Measurements from ENCODE around the gene TSACC. TPM values are rescaled to one million over a fixed set of nuclear protein-coding genes. Genes with fewer than 3 reads are reported as not detected.

Gene TSACC
- total and polyA plus RNA-seq, 10 of the 15 experiments (the other 5 are each of a cell fraction or from before 2014, with no cell fraction given) = 0.25 to 2.8 (median 0.92) TPM; not detected in 4

DNA sequence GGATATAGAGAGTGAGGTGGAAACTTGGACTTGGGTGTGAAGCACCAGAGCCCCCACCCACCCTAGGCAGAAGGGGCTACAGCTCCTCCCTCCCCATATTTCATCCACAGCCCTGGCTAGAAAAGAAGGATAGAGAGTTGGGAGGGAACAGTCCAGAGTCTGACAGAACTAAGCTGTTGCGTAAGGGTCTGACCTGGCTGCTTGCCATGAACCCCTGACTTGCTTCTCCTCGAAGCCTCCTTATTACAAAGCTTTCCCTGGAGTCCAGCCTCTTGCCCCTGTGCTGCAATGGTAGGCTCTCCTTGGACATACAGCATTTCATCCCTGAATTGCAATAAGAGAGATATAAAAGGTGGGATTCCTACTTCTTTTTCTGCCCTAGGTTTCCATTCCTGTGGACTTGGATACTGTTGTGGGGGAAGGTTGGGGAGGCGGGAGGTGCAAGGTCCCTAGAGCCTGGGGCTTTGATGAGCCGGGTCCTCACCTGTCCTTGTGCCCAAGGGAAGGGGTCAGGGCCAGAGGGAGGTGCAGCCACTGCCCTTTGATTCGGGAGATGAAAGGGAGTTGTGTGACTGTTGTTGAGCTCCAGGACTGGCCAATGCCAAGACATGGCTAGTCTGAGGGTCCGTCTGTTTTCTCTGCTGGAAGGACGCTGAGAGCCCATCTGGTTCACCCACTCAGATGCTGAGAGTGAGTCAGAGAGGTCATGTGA is 33.4 kb downstream of the TSACC start:
- no TSS peak for BruUV-seq (replicated peaks)

More for the DNA sequence above, 33.4 kb downstream of the TSACC start:
- ATAC-seq (no peak), FAIRE-seq (no peak), DNase-seq (ENCODE audit: low read depth, low spot score) (no peak)
- Histone ChIP-seq H3K36me3 (ENCODE audit: control insufficient read depth in 2 of 2, insufficient read depth in 2 of 2, low read length in 1 of 2) (no peaks in the 10 kb centered on the region), H3K79me2 (ENCODE audit: control insufficient read depth, insufficient read depth, low read length) (no peaks in the 10 kb centered on the region), H4K20me1 (ENCODE audit: control insufficient read depth, insufficient read depth) (no peaks in the 10 kb centered on the region), H3K4me2 (ENCODE audit: control insufficient read depth, insufficient read depth) (no peak overlapping the region), H3K9me3 (replicated peaks; ENCODE audit: control insufficient read depth, insufficient read depth, low read length) (no peaks in the 10 kb centered on the region), H3K9ac (ENCODE audit: control insufficient read depth, insufficient read depth, low read length) (no peak overlapping the region), H3K4me3 (no peak overlapping the region), H3K27me3 (replicated peaks in 1 of 2; ENCODE audit: control insufficient read depth in 2 of 2, insufficient read depth in 2 of 2, low read length in 1 of 2) (peaks cover 3 to 10% of the 10 kb centered on the region in 2 experiments; a peak in 3 of 4 replicates), H2AFZ (ENCODE audit: control insufficient read depth, low read depth, low read length) (no peak overlapping the region), H3K4me1 (ENCODE audit: control insufficient read depth, insufficient read depth, low read length) (no peaks in the 10 kb centered on the region), H3K27ac (ENCODE audit: control insufficient read depth, insufficient read depth) (no peak overlapping the region)
- SMC1A ChIA-PET (ENCODE audit: uncharacterized antibody, unreplicated experiment) = interaction anchor here (0.8 to 2.4 kb wide), 4 partner anchors 10 to 74 kb away, joined by 3 to 8 read pairs (median 4); no protein-coding TSS in a partner anchor
- no peak for TF ChIP-seq MEF2A (IDR thresholded peaks at IDR 0.05; ENCODE audit: insufficient read depth, low read depth, low read length)
- TF ChIP-seq RBBP5 (conservative IDR thresholded peaks at IDR 0.05) = no peak
- no peak for TF ChIP-seq ZNF24 (IDR thresholded peaks at IDR 0.05)
- TF ChIP-seq, protein P1, sequence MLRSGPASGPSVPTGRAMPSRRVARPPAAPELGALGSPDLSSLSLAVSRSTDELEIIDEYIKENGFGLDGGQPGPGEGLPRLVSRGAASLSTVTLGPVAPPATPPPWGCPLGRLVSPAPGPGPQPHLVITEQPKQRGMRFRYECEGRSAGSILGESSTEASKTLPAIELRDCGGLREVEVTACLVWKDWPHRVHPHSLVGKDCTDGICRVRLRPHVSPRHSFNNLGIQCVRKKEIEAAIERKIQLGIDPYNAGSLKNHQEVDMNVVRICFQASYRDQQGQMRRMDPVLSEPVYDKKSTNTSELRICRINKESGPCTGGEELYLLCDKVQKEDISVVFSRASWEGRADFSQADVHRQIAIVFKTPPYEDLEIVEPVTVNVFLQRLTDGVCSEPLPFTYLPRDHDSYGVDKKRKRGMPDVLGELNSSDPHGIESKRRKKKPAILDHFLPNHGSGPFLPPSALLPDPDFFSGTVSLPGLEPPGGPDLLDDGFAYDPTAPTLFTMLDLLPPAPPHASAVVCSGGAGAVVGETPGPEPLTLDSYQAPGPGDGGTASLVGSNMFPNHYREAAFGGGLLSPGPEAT (IDR thresholded peaks at IDR 0.05; ENCODE audit: low read depth) = no peak
- TF ChIP-seq EP300 (IDR thresholded peaks at IDR 0.05; ENCODE audit: borderline replicate concordance in 1 of 2, control insufficient read depth in 1 of 2, low read depth in 2 of 2, low read length in 2 of 2) = no peak
- TF ChIP-seq, protein P2, sequence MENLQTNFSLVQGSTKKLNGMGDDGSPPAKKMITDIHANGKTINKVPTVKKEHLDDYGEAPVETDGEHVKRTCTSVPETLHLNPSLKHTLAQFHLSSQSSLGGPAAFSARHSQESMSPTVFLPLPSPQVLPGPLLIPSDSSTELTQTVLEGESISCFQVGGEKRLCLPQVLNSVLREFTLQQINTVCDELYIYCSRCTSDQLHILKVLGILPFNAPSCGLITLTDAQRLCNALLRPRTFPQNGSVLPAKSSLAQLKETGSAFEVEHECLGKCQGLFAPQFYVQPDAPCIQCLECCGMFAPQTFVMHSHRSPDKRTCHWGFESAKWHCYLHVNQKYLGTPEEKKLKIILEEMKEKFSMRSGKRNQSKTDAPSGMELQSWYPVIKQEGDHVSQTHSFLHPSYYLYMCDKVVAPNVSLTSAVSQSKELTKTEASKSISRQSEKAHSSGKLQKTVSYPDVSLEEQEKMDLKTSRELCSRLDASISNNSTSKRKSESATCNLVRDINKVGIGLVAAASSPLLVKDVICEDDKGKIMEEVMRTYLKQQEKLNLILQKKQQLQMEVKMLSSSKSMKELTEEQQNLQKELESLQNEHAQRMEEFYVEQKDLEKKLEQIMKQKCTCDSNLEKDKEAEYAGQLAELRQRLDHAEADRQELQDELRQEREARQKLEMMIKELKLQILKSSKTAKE (IDR thresholded peaks at IDR 0.05; ENCODE audit: low read depth, poor library complexity, severe bottlenecking) = no peak
- TF ChIP-seq, protein P3, sequence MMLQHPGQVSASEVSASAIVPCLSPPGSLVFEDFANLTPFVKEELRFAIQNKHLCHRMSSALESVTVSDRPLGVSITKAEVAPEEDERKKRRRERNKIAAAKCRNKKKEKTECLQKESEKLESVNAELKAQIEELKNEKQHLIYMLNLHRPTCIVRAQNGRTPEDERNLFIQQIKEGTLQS (IDR thresholded peaks at IDR 0.05; ENCODE audit: borderline replicate concordance, extremely low read depth, low read depth, low read length) = no peak
- RAD21 ChIA-PET (ENCODE audit: unreplicated experiment) = no interaction called here
- POLR2A ChIA-PET = interaction anchor here (1.5 kb wide), 1 partner anchor 9 kb away, joined by 4 read pairs; no protein-coding TSS in a partner anchor
- in situ Hi-C loops (cut with MboI) (no loop called here), intact Hi-C loops (cut with micrococcal nuclease; ENCODE audit: unreplicated experiment) (no loop called here)
- CTCF ChIA-PET = interaction anchor here (0.8 to 2.8 kb wide), 8 partner anchors 11 to 1420 kb away, joined by 3 to 16 read pairs (median 4); no protein-coding TSS in a partner anchor
- WGBS (ENCODE audit: insufficient coverage, insufficient replicate concordance, low lambda C conversion rate, missing lambda C conversion rate) = 15% methylated on average over 7 of the region's 7 CpGs

Measured in GM12878 (cell line).